H1 (cell line): ENCODE results near the gene HERC5. TPM values are rescaled to one million over a fixed set of nuclear protein-coding genes. Genes with fewer than 3 reads are reported as not detected.
A peak's percentile ranks its signal among the peaks of the same experiment; 100 is the strongest.

Experiments used
- ASH2L ChIP-seq: fragments of 200-600, 300-600 bp; sonication (generic); IDR thresholded peaks from one replicate; pipeline ENCODE4 v1.7.1; 2017; ENCODE audit warnings: low read length
- ATF2 ChIP-seq: IDR thresholded peaks from 2 replicates; pipeline ENCODE4 v1.6.1; 2012; ENCODE audit warnings: low read length, inconsistent platforms
- BACH1 ChIP-seq: IDR thresholded peaks from 2 replicates; pipeline ENCODE4 v1.6.1; 2012; ENCODE audit warnings: low read length, improper control_type of control experiment
- CHD2 ChIP-seq: IDR thresholded peaks from 2 replicates; pipeline ENCODE4 v1.6.1; 2012; ENCODE audit warnings: low read length, improper control_type of control experiment
- CTBP2 ChIP-seq: IDR thresholded peaks from 2 replicates; pipeline ENCODE4 v1.7.0; 2011; ENCODE audit warnings: borderline replicate concordance, mild to moderate bottlenecking, moderate library complexity, mixed read lengths, low read length; ENCODE audit not compliant: insufficient read depth, insufficient read length
- GTF2F1 ChIP-seq: IDR thresholded peaks from 2 replicates; pipeline ENCODE4 v1.6.1; 2012; ENCODE audit warnings: low read depth, low read length, improper control_type of control experiment, borderline replicate concordance
- HDAC6 ChIP-seq: IDR thresholded peaks from one replicate; pipeline ENCODE4 v1.7.1; 2012; ENCODE audit warnings: low read depth, mild to moderate bottlenecking, inconsistent platforms, low read length, moderate library complexity
- JUND ChIP-seq: IDR thresholded peaks from 2 replicates; pipeline ENCODE4 v1.6.1; 2011; ENCODE audit warnings: mild to moderate bottlenecking, improper control_type of control experiment, low read length
- MAX ChIP-seq: IDR thresholded peaks from 2 replicates; pipeline ENCODE4 v1.6.1; 2012; ENCODE audit warnings: inconsistent platforms
- POLR2A ChIP-seq, 2 experiments: IDR thresholded peaks; 1 replicate in 1 of 2; 2 replicates in 1 of 2; pipeline ENCODE4 v1.6.1; 2011; ENCODE audit warnings: low read depth in 2 of 2, low read length in 2 of 2, mild to moderate bottlenecking in 2 of 2; ENCODE audit errors: control extremely low read depth in 1 of 2
- RNF2 ChIP-seq: fragments of 200-900, 300-1000 bp; sonication (generic); IDR thresholded peaks from 2 replicates; pipeline ENCODE4 v1.7.1; 2016; ENCODE audit warnings: borderline replicate concordance, low read depth, mild to moderate bottlenecking, antibody characterized with exemption, low read length; ENCODE audit not compliant: poor library complexity, severe bottlenecking; ENCODE audit errors: missing control alignments
- SIX5 ChIP-seq: IDR thresholded peaks from 2 replicates; pipeline ENCODE4 v1.6.1; 2011; ENCODE audit warnings: mild to moderate bottlenecking, low read depth, low read length
- SP2 ChIP-seq: IDR thresholded peaks from 2 replicates; pipeline ENCODE4 v1.6.1; 2012; ENCODE audit warnings: mild to moderate bottlenecking, low read length, inconsistent platforms
- SP4 ChIP-seq: IDR thresholded peaks from 2 replicates; pipeline ENCODE4 v1.6.1; 2012; ENCODE audit warnings: low read length, inconsistent platforms
- SRF ChIP-seq: IDR thresholded peaks from 2 replicates; pipeline ENCODE4 v1.6.1; 2011; ENCODE audit warnings: mild to moderate bottlenecking, low read depth, low read length, moderate library complexity
- TEAD4 ChIP-seq: IDR thresholded peaks from 2 replicates; pipeline ENCODE4 v1.6.1; 2012; ENCODE audit warnings: low read depth, low read length, inconsistent platforms, mixed read lengths
- polyA plus RNA-seq, 7 experiments: library from polyadenylated mRNA; depleted of rRNA in 3 of 7; stranded (reverse) in 5 of 7; unstranded in 2 of 7; fragments of >200 nt in 5 of 7; fragments of 200-250 nt in 2 of 7; gene quantifications; 1 replicate in 5 of 7; 2 replicates in 1 of 7; 4 replicates in 1 of 7; pipeline versions ENCODE4 v1.2.1 to v1.2.3, GENCODE V29; 2011 to 2013; ENCODE audit warnings: missing spikeins in 2 of 7, mixed read lengths in 2 of 7
- total RNA-seq: library from RNA; stranded (reverse); fragmentation: NEBNext Ultra II Directional; extraction: Animal tissue kit (Norgen Biotek cat#: 25700); gene quantifications from 2 replicates; pipeline ENCODE4 v1.2.1, GENCODE V29; 2021

Gene HERC5
- total and polyA plus RNA-seq, 2 of the 8 experiments (the other 6 are each of a cell fraction or from before 2014, with no cell fraction given): 6.6 to 20.7 TPM

- TF ChIP-seq CTBP2 (no peak), SRF (no peak), SP2 (no peak), RNF2 (no peak), JUND (no peak), BACH1 (no peak), SIX5 (no peak), ATF2 (no peak), SP4 (no peak), TEAD4 (no peak), GTF2F1 (no peak), ASH2L (peak; percentile 93), HDAC6 (no peak), MAX (peak; percentile 78), CHD2 (no peak), POLR2A (IDR thresholded peaks at IDR 0.05; ENCODE audit: control extremely low read depth in 1 of 2, low read depth in 2 of 2, low read length in 2 of 2) (peak; percentile 67 to 88)
Observed at GRCh38 chr4:88523325-88524129, 66.6 kb downstream of the HERC5 start, which contains the start of gene PYURF (continued).
